Measurements from ENCODE around the gene PWWP2A. TPM values are rescaled to one million over a fixed set of nuclear protein-coding genes. Genes with fewer than 3 reads are reported as not detected.

PWWP2A gene
- total and polyA plus RNA-seq, 2 experiments from 2014 or later = 51.5 to 81.6 TPM

DNA sequence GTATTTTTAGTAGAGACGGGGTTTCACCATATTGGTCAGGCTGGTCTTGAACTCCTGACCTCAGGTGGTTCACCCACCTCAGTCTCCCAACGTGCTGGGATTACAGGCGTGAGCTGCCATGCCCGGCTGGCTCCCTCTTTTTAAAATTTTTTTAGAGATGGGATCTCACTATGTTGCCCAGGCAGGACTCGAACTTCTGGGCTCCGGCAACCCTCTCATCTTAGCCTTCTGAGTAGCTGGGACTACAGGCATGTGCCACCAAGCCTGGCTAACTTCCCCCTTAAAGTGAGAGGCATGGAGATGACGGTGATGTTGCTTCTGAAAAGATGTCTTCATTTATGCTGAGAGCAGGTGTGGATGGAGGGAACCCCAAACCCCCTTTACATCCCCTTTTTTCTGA, 43.7 kb upstream of the PWWP2A start:
- ATAC-seq (no peak), DNase-seq (ENCODE audit: low spot score) (no peak)
- Histone ChIP-seq H3F3A (replicated peaks; ENCODE audit: low read depth) (peaks cover 23% of the 10 kb centered on the region), H3K4me3 (no peak overlapping the region), H3K27ac (ENCODE audit: low read depth) (no peak overlapping the region), H3K27me3 (ENCODE audit: insufficient read depth) (no peaks in the 10 kb centered on the region), H3K9me2 (ENCODE audit: insufficient read depth) (no peaks in the 10 kb centered on the region), H3K4me2 (no peak overlapping the region), H2AFZ (no peak overlapping the region), H3K79me2 (replicated peaks; ENCODE audit: insufficient read depth) (no peaks in the 10 kb centered on the region), H3K36me3 (ENCODE audit: insufficient read depth) (no peaks in the 10 kb centered on the region), H4K20me1 (replicated peaks; ENCODE audit: insufficient read depth) (no peaks in the 10 kb centered on the region), H3K4me1 (ENCODE audit: insufficient read depth) (peaks cover 27% of the 10 kb centered on the region)
- peaks cover 61% of the 10 kb centered on the region for H3K4me1 Mint-ChIP-seq
- peaks cover 12% of the 10 kb centered on the region for H3K27me3 Mint-ChIP-seq (ENCODE audit: insufficient read depth, low read depth, poor library complexity)
- TF ChIP-seq, protein P1, sequence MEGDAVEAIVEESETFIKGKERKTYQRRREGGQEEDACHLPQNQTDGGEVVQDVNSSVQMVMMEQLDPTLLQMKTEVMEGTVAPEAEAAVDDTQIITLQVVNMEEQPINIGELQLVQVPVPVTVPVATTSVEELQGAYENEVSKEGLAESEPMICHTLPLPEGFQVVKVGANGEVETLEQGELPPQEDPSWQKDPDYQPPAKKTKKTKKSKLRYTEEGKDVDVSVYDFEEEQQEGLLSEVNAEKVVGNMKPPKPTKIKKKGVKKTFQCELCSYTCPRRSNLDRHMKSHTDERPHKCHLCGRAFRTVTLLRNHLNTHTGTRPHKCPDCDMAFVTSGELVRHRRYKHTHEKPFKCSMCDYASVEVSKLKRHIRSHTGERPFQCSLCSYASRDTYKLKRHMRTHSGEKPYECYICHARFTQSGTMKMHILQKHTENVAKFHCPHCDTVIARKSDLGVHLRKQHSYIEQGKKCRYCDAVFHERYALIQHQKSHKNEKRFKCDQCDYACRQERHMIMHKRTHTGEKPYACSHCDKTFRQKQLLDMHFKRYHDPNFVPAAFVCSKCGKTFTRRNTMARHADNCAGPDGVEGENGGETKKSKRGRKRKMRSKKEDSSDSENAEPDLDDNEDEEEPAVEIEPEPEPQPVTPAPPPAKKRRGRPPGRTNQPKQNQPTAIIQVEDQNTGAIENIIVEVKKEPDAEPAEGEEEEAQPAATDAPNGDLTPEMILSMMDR (conservative IDR thresholded peaks at IDR 0.05; ENCODE audit: low read depth in 2 of 2) = no peak
- TF ChIP-seq, protein P2, sequence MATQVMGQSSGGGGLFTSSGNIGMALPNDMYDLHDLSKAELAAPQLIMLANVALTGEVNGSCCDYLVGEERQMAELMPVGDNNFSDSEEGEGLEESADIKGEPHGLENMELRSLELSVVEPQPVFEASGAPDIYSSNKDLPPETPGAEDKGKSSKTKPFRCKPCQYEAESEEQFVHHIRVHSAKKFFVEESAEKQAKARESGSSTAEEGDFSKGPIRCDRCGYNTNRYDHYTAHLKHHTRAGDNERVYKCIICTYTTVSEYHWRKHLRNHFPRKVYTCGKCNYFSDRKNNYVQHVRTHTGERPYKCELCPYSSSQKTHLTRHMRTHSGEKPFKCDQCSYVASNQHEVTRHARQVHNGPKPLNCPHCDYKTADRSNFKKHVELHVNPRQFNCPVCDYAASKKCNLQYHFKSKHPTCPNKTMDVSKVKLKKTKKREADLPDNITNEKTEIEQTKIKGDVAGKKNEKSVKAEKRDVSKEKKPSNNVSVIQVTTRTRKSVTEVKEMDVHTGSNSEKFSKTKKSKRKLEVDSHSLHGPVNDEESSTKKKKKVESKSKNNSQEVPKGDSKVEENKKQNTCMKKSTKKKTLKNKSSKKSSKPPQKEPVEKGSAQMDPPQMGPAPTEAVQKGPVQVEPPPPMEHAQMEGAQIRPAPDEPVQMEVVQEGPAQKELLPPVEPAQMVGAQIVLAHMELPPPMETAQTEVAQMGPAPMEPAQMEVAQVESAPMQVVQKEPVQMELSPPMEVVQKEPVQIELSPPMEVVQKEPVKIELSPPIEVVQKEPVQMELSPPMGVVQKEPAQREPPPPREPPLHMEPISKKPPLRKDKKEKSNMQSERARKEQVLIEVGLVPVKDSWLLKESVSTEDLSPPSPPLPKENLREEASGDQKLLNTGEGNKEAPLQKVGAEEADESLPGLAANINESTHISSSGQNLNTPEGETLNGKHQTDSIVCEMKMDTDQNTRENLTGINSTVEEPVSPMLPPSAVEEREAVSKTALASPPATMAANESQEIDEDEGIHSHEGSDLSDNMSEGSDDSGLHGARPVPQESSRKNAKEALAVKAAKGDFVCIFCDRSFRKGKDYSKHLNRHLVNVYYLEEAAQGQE (IDR thresholded peaks at IDR 0.05; ENCODE audit: unreplicated experiment) = no peak
- TF ChIP-seq JUNB (IDR thresholded peaks at IDR 0.05; ENCODE audit: unreplicated experiment) (no peak), ZNF114 (CRISPR knock-in tag; IDR thresholded peaks at IDR 0.05) (no peak), STAT1 (IDR thresholded peaks at IDR 0.05; ENCODE audit: unreplicated experiment) (no peak), ZNF331 (CRISPR knock-in tag; IDR thresholded peaks at IDR 0.05; ENCODE audit: low read depth) (no peak), EZH2 (IDR thresholded peaks at IDR 0.05; ENCODE audit: low read depth, unreplicated experiment) (no peak), CREB1 (CRISPR knock-in tag; IDR thresholded peaks at IDR 0.05; ENCODE audit: low read depth) (no peak), EZH2phosphoT487 (IDR thresholded peaks at IDR 0.05; ENCODE audit: unreplicated experiment) (no peak), POLR2AphosphoS5 (IDR thresholded peaks at IDR 0.05; ENCODE audit: low read depth) (no peak), NANOG (IDR thresholded peaks at IDR 0.05; ENCODE audit: borderline replicate concordance) (no peak)
- TF ChIP-seq, protein P3, sequence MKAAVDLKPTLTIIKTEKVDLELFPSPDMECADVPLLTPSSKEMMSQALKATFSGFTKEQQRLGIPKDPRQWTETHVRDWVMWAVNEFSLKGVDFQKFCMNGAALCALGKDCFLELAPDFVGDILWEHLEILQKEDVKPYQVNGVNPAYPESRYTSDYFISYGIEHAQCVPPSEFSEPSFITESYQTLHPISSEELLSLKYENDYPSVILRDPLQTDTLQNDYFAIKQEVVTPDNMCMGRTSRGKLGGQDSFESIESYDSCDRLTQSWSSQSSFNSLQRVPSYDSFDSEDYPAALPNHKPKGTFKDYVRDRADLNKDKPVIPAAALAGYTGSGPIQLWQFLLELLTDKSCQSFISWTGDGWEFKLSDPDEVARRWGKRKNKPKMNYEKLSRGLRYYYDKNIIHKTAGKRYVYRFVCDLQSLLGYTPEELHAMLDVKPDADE (IDR thresholded peaks at IDR 0.05) = no peak
- TF ChIP-seq, protein P4, sequence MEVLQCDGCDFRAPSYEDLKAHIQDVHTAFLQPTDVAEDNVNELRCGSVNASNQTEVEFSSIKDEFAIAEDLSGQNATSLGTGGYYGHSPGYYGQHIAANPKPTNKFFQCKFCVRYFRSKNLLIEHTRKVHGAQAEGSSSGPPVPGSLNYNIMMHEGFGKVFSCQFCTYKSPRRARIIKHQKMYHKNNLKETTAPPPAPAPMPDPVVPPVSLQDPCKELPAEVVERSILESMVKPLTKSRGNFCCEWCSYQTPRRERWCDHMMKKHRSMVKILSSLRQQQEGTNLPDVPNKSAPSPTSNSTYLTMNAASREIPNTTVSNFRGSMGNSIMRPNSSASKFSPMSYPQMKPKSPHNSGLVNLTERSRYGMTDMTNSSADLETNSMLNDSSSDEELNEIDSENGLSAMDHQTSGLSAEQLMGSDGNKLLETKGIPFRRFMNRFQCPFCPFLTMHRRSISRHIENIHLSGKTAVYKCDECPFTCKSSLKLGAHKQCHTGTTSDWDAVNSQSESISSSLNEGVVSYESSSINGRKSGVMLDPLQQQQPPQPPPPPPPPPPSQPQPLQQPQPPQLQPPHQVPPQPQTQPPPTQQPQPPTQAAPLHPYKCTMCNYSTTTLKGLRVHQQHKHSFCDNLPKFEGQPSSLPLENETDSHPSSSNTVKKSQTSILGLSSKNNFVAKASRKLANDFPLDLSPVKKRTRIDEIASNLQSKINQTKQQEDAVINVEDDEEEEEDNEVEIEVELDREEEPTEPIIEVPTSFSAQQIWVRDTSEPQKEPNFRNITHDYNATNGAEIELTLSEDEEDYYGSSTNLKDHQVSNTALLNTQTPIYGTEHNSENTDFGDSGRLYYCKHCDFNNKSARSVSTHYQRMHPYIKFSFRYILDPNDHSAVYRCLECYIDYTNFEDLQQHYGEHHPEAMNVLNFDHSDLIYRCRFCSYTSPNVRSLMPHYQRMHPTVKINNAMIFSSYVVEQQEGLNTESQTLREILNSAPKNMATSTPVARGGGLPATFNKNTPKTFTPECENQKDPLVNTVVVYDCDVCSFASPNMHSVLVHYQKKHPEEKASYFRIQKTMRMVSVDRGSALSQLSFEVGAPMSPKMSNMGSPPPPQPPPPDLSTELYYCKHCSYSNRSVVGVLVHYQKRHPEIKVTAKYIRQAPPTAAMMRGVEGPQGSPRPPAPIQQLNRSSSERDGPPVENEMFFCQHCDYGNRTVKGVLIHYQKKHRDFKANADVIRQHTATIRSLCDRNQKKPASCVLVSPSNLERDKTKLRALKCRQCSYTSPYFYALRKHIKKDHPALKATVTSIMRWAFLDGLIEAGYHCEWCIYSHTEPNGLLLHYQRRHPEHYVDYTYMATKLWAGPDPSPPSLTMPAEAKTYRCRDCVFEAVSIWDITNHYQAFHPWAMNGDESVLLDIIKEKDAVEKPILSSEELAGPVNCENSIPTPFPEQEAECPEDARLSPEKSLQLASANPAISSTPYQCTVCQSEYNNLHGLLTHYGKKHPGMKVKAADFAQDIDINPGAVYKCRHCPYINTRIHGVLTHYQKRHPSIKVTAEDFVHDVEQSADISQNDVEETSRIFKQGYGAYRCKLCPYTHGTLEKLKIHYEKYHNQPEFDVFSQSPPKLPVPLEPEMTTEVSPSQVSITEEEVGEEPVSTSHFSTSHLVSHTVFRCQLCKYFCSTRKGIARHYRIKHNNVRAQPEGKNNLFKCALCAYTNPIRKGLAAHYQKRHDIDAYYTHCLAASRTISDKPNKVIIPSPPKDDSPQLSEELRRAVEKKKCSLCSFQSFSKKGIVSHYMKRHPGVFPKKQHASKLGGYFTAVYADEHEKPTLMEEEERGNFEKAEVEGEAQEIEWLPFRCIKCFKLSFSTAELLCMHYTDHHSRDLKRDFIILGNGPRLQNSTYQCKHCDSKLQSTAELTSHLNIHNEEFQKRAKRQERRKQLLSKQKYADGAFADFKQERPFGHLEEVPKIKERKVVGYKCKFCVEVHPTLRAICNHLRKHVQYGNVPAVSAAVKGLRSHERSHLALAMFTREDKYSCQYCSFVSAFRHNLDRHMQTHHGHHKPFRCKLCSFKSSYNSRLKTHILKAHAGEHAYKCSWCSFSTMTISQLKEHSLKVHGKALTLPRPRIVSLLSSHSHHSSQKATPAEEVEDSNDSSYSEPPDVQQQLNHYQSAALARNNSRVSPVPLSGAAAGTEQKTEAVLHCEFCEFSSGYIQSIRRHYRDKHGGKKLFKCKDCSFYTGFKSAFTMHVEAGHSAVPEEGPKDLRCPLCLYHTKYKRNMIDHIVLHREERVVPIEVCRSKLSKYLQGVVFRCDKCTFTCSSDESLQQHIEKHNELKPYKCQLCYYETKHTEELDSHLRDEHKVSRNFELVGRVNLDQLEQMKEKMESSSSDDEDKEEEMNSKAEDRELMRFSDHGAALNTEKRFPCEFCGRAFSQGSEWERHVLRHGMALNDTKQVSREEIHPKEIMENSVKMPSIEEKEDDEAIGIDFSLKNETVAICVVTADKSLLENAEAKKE (CRISPR knock-in tag; IDR thresholded peaks at IDR 0.05) = no peak
- no peaks in the 10 kb centered on the region for H3K9me3 Mint-ChIP-seq
- H3K36me3 Mint-ChIP-seq (ENCODE audit: low read depth) = peaks cover 5% of the 10 kb centered on the region; the same call in 1 of the 3 replicates
- no peak overlapping the region for H3K27ac Mint-ChIP-seq
- H3K4me3 Mint-ChIP-seq = no peak overlapping the region
